Measurements from ENCODE around the gene PDLIM4.

The PDLIM4 gene

DNA sequence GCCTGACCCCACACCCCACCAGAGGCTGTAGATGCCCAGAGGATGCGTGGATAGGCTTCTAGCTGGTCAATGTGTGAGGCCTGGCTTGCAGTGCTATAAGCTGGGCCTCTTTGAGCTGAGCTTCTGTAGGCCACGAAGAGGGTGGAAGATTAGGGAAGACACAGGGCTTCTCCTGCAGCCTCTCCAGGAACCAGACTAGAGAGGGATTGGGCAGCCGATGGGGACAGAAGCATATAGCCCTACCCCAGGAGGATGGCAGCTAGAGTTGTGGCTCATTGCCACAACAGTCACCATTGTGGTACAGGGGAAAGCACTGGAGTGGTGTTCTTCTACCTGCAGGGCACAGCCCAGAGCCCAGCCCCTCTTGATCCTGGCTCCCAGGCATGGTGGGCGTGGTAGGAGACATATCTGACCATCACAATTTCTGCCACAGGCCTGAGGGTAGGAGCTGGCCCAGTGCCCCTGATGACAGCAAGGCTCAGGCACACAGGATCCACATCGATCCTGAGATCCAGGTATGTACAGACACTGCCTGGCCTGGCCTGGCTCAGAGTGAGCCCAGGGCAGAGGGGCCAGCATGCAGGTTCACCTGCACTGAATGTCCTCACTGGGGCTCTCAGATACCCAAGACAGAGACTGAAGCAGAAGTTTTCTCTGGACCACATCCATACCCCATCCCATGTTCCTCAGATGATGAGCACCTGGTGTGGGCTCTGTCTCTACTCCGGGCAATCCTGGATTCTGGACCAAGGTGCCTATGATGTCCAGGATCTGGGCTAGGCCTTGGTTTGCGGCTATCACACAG is 8.7 kb downstream of the PDLIM4 start:
- no peak for DNase-seq

DNA sequence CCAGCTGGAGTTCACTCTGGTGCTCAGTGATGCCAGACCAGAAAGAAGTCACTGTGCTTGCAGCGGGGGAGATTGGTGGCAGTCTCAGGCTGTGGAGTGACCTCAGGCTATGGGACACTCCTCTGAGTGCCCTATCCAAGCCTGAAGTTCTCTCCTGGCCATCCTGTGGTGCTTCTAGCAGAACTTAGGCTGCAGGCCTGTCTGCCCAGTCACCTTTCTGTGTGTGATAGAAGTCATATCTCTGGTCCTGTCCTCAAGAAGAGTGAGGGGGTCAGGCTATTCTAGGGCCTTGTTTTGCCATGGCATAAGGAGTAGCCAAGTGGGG is 9.3 kb downstream of the PDLIM4 start:
- DNase-seq: no peak

DNA sequence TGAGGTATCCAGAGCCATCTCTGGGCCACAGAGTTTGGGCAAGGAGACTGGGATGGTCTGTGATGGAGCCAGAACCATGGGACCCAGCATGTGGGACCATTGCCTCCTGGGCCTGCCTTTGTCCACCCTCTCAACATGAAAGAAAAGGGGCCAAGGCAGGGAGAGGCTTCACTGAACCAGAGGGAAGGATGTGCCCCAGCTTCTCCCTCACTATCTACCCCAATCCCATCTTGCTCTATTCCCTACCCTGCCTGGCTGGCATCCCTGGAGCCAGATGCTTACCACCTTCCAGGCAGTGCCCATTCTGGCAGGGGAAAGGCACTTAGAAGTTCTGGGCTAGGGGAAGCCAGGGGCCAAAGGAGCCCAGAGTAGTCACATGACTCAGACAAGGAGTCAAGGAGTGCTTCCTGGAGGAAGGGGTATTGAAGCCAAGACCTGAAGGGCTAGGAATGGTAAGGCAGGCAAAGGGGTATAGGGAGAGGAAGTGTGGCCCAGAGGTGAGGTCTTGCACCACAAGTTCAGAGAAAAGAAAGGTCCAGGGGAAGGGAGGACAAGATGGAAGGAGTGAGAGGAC is 9.8 kb downstream of the PDLIM4 start:
- no peak for DNase-seq

DNA sequence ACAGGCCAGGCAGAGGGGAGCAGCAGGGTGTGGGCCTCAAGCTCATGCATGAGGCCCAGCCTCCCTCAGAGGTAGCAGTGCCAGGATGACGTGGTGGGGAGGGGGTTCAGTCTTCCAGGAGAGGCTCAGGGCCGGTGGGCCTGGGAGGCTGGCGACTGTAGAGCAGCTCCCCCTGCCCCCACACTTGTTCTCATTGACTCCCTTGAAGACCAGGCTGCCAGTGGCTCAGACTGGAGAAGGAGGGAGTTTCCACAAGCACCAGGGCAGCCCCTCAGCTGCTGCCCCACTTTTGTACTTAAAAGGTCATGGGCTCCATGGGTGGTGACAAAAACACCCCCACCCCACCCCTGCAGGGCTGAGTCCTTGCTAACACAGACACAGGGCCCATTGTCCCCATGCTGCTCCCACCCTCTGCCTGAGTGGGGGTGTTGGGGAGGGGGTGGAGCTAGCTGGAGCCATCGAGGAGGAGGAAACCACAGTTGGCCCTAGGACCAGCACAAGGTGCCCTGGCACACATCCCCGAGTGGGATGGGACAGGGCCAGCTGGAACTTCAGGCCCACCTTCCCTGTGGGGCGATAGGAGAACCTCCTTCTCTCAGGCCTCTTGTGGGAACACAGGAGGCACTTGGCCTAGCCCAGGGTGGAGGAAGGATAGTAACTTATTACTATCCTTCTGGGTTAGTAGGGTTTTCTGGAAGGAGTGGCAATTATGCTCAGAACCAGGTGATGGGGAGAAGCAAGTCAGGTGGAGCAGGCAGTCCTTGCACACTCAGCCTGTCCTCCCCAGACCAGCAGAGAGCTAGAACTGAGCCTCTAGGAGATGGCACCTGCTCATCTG is 10.7 kb downstream of the PDLIM4 start:
- peak in 19 of 58 donors; percentile 18 to 83 (median 35) for DNase-seq

DNA sequence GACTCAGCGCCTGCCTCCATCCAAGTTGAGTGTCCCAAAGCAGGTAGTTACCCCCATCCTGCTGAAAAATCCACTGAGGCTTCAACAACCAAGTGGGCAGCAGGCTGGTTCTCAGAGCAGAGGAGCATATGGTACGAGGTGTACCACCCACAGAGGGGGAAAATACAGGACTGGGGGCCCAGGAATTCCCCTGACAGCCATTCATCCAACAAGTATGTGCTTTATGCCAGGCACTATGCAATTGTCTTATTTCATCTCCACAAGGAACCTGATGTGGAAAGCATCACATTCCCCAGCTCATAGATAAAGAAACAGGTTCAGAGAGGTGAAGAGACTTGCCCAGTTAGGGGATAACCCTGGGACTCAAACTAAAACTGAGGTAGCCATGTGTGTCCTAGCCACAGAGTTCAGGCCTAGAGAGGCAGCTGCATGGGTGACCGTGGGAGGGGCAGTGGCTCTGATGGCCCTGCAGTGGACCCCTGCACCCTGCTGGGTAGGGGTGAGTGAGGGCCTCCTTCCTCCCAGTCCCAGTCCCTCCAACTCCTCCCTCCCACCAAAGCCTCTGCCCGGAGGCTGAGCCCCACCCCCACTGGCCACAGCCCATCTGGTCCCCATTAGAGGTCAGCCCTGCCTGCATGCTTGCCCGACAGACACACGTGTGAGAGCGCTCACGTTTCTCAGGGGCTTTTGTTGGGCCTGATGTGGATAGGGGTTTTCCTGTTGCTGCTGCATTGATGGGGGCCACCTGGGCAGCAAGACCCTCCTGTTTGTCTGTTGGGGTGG is 11.5 kb downstream of the PDLIM4 start:
- no peak for DNase-seq

DNA sequence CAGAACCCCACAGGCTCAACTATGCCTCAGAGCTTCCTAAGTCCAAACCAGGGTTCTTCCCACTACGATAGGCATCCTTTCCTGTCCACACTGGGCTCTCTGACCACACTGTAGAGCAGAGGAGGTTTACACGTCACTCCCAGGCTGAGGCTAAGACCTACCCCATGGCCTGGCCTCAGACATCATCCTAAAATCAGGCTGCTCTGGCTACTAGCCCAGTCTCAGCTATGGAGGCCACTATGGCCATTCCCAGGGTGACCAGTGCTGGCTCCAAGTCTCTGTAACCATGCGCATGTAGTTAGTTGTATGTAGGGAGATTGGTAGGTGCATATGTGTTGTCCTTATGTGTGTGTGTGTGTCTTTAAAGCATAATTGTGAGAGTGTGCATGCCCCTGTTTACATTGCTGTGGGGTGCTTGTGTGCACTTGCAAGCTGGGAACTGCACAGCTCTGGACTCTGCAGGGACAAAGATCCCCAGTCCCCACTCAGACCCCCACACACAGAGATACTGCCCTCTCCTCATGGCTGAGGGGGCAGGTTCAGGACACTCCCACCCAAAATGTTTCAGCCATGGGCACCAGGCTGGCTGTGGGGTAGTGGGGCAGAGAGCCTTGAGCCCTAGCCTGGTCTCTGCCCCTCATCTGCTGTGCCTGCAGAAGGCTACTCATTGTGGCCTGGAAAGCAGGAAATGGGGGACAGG is 12.3 kb downstream of the PDLIM4 start:
- no peak for DNase-seq

DNA sequence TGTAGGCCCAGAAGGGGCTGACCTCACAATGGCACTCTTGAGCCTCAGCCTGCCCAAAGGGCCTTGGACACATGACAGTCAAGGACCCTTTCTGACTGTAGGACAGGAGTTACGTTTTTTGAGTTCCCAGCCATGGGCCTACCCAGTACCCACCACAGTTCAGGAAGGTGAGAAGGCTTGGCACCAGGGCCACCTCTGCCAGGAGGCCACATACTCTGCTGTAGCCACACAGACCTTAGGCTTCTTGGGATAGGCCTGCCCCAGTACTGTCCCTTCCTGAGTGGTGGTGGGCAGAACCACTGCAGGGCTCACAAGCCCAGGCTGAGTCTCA is 12.8 kb downstream of the PDLIM4 start:
- DNase-seq: no peak

DNA sequence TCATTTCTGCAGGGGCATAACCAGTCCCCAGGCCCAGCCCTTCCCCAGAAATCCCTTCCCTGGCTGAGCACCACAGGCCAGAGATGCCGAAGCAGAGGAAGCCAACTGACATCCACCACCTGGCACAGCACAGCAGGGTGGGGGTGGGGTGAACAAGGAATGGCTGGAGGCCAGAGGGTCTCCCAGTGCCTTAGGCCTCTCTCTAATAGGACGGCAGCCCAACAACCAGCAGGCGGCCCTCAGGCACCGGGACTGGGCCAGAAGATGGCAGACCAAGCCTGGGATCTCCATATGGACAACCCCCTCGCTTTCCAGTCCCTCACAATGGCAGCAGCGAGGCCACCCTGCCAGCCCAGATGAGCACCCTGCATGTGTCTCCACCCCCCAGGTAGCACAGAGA is 13.2 kb downstream of the PDLIM4 start:
- no peak for DNase-seq

DNA sequence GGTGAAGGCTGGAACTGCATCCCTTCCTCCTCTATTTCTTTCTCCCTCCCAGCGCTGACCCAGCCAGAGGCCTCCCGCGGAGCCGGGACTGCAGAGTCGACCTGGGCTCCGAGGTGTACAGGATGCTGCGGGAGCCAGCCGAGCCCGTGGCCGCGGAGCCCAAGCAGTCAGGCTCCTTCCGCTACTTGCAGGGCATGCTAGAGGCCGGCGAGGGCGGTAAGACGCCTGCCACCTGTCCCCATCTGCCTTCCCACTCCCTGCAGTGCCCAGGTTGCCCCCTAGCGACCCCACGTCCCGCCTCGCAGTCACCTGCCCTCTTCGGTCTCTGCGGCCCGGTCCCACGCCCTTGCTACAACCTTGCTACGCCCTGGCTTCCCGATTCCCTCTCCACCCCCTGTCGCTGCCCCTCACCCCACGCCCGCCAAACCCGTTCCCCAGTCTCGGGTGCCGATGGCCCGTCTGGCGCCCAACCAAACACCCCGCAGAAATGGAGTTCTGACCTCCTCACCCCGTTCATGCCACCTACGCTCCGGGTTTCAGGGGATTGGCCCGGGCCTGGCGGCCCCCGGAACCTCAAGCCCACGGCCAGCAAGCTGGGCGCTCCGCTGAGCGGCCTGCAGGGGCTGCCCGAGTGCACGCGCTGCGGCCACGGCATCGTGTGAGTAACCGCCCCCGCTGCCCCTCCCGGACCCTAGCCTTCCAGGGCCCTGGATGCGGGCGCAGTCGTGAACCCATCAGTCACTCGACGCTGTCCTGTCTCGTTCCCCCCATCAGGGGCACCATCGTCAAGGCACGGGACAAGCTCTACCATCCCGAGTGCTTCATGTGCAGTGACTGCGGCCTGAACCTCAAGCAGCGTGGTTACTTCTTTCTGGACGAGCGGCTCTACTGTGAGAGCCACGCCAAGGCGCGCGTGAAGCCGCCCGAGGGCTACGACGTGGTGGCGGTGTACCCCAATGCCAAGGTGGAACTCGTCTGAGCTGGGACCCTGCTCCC is 14.1 kb downstream of the PDLIM4 start:
- no peak for DNase-seq

DNA sequence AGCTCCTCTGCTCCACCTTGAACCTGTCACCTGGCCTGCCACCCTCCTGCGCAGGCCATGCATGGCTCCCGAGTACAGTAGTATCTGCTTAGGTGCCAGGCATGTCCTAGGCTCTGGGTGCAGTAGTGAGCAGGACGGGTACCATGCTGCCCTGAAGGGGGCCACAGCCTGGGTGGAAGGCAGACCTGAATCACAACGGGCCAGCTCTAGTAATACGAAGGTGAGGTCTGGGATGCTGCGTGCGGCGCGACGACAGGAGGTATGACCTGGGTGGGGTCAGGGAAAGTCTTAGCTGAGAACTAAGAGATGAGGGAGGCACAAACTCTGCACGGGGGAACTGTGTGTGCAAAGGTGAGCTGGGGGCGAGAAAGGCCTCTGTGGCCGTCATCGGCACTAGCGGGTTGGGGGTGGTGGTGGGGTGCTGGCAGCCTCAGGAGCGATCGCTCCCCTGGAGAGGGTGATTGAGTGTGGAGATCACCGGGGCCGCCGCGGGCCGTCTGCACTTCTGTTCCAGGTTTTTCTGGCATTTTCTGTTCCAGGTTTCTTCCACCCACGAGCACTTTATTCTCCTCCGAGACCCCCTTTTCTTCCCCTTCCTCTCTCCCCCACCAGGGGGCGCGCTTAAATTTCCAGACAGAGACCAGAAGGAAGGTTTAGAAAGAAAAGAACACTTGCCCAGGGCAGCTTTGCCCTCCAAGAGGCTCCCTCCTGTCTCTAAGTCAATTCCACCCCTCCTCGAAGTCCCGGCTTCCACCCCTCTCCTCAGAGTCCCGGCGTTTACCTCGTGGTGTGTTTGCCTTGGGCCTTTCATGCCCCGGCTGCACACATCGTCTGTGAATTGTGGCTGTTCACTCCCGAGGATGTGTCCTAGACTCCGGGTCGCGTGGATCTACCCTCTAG is 15.1 kb downstream of the PDLIM4 start:
- peak in 13 of 58 donors; percentile 10 to 45 (median 26) for DNase-seq

DNA sequence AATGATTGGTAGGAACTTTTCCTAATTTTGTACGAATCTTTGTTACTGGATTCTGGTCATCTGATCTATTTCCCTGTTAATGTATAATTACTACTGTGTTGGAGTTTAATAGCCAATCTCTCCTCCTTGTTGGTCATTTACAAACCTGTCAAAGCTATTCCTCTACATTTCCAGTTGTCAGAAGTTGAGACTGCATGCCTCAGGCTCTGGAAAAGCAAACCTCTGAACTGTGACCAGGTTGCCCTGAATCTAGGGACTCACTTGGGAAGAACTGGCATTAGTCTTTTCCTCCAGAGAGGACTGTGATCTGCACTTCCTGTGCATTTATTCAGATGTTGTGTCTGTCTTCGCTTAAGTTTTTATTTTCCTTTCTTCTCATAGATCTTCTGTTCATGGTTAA is 16.1 kb downstream of the PDLIM4 start:
- no peak for DNase-seq

DNA sequence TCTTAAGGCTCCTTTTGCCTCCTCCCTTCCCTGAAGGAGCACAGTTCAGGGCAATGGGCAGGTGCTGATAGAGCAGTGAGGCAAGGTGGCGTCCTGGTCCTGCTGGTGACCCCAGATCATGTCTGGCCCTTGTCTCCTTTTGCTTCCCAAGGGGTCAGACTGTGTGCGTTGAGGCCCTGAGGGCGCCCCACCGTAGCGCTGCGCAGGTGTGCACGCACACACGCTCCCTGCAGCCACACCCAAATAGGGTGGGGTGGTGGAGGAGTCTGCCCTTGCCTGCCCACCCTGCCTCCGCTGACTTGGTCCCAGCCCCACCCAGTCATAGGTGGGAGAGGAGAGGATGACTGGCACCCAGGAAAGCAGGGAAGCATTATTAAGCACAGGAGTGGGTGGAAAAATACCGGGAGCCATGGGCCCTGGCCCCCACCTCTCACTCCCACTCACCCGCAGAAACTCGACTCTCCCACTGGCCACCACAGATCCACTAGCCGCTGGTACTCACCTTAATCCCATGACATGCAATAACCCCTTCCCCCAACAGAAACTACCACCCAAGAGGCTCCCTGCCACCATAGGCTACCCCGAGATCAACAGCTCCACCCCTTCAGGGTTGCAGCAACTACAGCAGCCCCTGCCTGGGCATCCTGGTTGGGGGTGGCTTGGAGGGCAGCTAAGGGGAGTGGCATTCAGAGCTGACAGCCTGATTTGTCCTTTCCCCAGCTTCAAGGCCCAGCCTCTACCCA is 16.7 kb downstream of the PDLIM4 start:
- DNase-seq: no peak

DNA sequence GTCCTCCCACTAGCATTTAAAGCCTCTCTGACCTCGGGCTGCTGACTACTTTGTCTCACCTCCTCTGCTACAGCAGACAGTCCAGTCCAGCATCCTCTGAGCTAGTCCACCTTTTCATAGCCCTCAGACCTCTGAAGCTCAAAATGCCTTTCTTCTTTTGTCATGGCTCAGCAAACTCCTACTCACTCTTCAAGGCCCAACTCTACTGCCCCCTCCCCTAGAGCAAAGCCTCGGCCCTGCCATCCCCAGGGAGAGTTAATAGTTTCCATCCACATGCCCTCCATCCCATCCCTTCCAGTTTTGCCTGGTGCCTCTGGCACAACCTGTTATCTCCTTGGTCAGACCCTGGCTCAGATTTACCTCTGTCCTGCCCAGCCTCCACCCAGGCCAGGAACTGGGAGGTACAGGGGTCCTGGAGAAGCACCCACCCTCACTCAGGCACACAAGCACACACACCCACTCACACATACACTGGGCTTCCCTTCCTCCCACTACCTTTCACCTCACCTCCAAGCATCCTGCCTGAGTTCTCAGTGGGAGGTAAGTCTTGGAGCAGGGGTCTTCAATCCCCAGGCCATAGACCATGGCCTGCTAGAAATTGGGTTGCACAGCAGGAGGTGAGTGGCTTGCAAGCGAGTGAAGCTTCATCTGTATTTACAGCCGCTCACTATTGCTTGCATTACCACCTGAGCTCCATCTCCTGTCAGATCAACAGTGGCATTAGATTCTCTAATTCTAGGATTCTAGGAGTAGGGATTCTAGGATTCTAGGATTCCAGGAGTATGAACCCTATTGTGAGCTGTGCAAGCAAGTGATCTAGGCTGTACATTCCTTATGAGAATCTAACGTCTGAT is 18.1 kb downstream of the PDLIM4 start:
- DNase-seq: no peak

DNA sequence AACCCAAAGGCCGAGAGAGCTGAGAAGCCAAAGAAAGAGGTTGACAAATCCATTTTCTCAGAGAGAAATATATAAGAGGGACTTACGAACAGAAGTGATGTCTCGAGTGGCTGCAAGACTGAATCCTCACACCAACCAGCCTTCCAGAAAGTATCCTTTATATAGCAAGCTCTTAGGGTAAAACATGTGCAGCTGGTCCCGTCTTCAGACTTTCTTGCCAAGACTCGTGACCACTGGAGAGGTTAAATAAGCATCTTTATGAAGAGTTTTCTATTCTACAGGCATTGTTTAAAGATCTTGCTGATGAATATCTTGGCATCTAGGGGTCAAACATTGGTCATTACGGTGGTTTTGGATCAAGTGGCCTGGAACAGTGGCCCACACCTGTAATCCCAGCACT is 19.8 kb downstream of the PDLIM4 start:
- no peak for DNase-seq

DNA sequence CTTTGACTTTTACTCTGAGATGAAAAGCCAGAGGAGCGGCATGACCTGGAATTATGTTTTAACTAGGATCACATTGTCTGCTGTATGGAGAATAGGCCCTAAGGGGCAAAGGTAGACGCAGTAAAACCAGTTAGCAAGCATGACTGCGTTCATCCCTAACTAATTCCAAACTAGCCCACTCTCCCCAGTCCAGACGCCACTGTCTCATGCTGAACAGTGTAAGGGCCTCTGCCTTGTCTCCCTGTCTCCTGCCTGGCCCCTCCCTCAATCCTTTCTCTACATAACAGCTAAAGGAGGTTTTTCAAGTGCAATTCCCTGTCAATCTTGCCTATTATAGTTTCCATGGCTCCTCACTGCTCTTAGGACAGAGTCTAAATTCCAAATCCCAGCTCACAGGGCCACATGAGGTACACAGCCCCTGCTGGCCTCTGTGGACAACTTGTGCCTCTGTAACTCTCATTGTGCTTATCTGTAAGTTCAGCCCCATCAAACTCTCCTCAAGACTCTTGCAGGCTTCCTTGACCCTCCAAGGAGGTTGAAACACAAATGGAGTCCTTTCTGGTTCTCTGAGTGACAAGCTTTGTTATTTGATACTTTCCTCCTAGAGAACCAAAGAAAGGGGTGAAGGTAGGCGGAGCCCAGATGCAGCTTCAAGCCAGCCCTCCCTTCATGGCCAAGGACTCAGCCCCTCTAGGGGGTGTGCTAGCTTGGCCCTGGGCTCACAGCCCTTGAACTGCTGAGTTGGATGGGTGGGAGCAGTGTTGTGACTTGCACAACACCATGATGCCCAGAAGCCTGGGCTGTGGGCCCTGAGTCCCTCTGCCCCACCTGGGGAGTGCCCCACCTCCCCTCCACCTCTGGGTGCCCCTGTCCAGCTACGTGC is 20.7 kb downstream of the PDLIM4 start:
- no peak for DNase-seq

DNA sequence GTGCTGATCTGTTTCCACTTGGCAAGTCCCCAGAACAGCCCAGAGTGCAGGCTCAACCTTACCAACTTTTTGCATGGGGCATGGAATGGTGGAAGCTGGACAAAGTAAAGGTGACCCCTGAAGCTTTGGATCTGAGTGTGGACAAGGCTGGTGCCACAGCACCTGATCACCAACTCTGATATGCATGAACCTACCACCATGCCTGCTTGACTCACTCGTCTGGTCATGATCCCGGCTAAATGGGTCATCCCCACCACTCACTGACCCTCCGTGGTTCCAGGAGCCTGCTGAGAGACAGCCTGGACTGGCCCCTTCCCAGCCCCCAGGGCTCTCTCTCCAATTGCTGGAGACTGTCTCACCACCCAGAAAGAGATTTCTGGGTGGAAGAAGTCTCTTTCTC is 22.3 kb downstream of the PDLIM4 start:
- DNase-seq: no peak
